Progenitor cell of endocrine pancreas (in vitro differentiated cells): Measurements from ENCODE around the gene MYL3. TPM values are rescaled to one million over a fixed set of nuclear protein-coding genes. Genes with fewer than 3 reads are reported as not detected.

Experiments used
- DNase-seq: peaks from one replicate; pipeline ENCODE4 v3.0.0; 2021; ENCODE audit warnings: low spot score; ENCODE audit not compliant: unreplicated experiment
- H3K27ac Mint-ChIP-seq: 2 replicates; pipeline ENCODE4 v1.8.0; 2021; ENCODE audit warnings: mild to moderate bottlenecking, moderate library complexity, mixed read lengths
- H3K27me3 Mint-ChIP-seq: 2 replicates; pipeline ENCODE4 v1.8.0; 2021; ENCODE audit warnings: mixed read lengths
- H3K36me3 Mint-ChIP-seq: 2 replicates; pipeline ENCODE4 v1.8.0; 2022; ENCODE audit warnings: mixed read lengths; ENCODE audit not compliant: insufficient read depth
- H3K4me1 Mint-ChIP-seq: 2 replicates; pipeline ENCODE4 v1.8.0; 2021; ENCODE audit warnings: low read depth, mixed read lengths
- H3K4me3 Mint-ChIP-seq: 2 replicates; pipeline ENCODE4 v1.8.0; 2021; ENCODE audit warnings: low read depth, mild to moderate bottlenecking, moderate library complexity, mixed read lengths
- H3K9me3 Mint-ChIP-seq: 2 replicates; pipeline ENCODE4 v1.8.0; 2021; ENCODE audit warnings: low read depth, mixed read lengths
- total RNA-seq: library from RNA; stranded (reverse); gene quantifications from 2 replicates; pipeline ENCODE4 v1.2.1, GENCODE V29; 2021
- TF ChIP-seq, protein P1 (sequence below): fragments of 200-600 bp; sonication (generic); IDR thresholded peaks from one replicate; pipeline ENCODE4 v1.5.0; 2021; ENCODE audit warnings: antibody characterized with exemption, mild to moderate bottlenecking; ENCODE audit not compliant: unreplicated experiment

Gene MYL3
- total RNA-seq, 1 donor from 2014 or later = not detected

DNA sequence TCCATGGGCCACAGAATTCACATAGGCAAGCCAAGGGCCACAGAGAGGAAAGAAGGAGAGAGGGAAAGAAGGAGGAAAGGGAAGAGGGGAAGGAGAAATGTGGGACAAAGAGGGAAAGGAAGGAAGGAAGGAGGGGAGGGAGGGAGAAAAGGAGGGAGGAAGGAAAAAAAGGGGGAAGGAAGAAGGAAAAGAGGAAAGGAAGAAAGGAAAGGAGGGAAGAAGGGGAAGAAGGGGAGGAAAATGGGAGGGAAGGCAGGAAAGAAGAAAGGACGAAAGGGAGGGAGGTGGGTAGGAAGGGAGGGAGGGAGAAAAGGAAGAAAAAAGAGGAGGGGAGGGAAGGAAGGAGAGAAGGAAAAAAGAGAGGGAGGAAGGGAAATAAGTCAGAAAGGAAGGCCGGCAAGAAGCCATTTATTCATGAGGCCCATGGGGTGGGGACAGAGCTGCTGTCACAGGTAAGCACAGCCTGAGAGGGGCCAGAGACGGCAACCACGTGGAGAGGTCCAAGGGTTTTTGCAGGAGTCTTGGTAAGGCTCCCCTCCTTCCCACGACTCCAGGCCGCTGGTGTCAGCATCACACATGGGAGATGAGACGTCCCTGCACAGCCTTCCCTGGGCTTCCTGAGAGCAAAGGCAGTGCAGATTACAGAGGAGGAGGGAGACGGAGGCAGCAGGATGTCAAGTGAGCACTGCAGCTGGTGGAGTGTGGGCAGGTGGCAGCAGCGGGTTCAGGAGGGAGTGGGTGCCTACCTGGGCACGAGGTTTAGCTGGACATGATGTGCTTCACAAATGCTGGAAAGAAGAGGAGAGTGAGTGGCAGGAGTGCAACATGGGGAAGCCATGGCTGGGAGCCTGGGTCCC lies 5.5 kb downstream of the MYL3 start:
- no peak for DNase-seq

DNA sequence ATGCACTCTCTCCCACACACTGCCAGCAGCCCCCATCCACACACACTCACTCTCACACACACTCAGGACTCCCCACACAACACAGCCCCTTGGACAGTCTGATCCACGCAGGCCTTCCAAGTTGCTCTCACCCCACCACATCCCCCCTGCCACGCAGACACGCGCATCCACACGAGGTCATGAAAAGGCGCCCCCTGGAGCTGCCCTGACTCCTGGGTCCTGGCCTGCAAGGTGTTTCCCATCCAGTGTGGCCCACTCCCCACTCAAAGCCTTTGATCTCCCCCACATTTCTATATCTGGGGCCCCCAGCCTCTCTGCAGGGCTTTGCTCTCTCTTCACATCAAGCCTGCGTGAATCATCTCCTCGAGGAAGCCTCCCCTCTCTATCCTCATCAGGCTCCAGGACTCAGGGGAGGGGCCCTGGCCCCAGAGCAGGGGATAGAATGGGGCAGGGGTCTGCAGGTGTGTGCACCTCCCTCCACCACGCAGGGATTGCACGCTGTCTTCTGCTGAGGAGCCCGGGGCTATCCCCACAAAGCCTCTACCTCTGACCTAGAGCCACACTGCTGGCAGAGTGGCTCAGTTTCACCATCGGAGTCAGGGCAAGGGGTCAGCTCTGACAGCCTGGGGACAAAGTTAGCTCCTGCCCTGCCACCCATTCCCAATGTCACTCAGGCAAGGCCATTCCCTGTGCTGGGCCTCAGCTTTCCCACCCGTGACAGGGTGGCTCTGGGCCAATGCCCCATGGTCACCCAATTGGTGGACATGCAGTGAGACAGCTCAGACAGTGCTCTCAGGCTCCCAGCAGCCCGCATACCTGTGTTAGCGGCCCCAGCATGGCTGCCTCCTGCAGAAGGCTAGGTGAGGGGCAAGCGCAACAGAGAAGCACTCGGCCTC lies 6.4 kb downstream of the MYL3 start:
- no peak overlapping the region for H3K27ac Mint-ChIP-seq
- peaks cover 36% of the 10 kb centered on the region for H3K27me3 Mint-ChIP-seq
- no peak for DNase-seq
- H3K4me1 Mint-ChIP-seq = peaks cover 9% of the 10 kb centered on the region
- no peaks in the 10 kb centered on the region for H3K36me3 Mint-ChIP-seq
- TF ChIP-seq, protein P1, sequence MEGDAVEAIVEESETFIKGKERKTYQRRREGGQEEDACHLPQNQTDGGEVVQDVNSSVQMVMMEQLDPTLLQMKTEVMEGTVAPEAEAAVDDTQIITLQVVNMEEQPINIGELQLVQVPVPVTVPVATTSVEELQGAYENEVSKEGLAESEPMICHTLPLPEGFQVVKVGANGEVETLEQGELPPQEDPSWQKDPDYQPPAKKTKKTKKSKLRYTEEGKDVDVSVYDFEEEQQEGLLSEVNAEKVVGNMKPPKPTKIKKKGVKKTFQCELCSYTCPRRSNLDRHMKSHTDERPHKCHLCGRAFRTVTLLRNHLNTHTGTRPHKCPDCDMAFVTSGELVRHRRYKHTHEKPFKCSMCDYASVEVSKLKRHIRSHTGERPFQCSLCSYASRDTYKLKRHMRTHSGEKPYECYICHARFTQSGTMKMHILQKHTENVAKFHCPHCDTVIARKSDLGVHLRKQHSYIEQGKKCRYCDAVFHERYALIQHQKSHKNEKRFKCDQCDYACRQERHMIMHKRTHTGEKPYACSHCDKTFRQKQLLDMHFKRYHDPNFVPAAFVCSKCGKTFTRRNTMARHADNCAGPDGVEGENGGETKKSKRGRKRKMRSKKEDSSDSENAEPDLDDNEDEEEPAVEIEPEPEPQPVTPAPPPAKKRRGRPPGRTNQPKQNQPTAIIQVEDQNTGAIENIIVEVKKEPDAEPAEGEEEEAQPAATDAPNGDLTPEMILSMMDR = no peak
- no peaks in the 10 kb centered on the region for H3K9me3 Mint-ChIP-seq
- no peak overlapping the region for H3K4me3 Mint-ChIP-seq

More for the DNA sequence above, 5.5 kb downstream of the MYL3 start:
- Mint-ChIP-seq H3K4me3 (no peak overlapping the region), H3K9me3 (no peaks in the 10 kb centered on the region), H3K36me3 (no peaks in the 10 kb centered on the region), H3K27ac (no peak overlapping the region), H3K4me1 (peaks cover 9% of the 10 kb centered on the region), H3K27me3 (peaks cover 32% of the 10 kb centered on the region)
- TF ChIP-seq, protein P1 = no peak

DNA sequence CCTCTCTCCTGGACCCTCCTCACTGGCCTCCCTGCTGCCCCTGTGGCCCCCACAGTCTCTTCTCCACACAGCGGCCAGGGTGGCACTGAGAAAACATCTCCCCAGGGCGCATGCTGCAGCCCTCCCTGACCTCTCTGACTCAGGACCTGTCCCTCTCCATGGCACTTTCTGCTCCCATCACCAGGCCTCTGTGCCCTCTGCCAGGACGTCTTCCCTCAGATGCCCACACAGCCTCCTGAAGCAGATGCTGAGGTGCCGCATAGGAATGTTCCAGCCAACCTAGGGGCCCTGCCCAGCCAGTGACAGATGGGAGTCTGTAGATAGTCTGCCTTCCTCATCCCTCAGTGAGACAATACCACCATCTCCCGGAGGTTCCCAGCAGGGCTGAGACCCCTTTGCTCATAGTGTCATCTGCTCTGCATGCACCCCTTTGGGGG lies 8.7 kb downstream of the MYL3 start:
- Mint-ChIP-seq H3K36me3 (no peaks in the 10 kb centered on the region), H3K4me3 (no peak overlapping the region), H3K4me1 (peaks cover 9% of the 10 kb centered on the region), H3K27ac (no peak overlapping the region), H3K27me3 (peaks cover 33% of the 10 kb centered on the region), H3K9me3 (no peaks in the 10 kb centered on the region)
- TF ChIP-seq, protein P1 = no peak
- DNase-seq = no peak

DNA sequence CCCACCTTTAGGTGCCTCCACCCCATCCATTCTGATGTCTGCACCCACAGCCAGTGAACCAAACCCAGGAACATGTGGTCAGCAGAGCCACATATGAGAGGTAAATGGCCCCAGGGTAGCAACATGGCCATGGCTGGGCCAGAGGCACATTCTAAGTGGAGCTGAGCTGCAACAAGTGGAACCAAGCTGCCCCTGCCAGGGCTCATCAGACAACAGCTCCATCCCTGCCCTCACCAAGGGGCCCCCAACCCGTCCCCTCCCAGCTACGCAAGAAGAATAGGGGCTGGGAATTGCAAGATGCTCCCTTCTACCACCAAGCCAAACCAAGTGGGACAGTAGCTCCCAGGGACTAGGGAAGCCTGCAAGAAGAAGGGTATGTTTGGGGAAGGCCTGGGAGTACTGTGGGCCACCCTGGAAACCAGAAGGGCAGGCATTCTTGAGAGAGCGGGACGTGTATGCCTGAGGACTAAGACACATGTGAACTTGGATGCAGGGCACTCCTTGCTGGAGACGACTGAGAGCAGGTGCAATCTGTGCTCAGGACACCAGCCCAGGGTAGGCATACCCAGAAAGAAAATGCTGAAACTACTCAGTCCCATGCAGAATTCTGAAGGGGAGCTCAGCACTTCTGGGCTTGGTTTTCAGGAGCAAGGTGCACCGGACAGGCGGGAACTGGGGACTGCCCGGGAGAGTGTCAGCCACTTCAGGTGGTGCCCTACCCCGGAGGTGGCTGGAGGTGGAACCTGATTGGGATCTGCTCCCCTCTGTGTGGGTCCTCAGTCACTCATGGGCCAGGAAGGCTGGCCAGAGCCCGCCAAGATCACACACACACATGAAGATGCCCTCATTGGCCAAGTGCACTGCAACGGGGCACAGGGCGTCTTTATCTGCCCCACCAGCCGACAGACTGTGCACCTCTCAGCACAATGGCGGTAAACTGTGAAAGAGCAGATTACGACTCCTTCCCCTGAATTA lies 9.5 kb downstream of the MYL3 start:
- Mint-ChIP-seq H3K4me3 (no peak overlapping the region), H3K27ac (no peak overlapping the region), H3K27me3 (peaks cover 26% of the 10 kb centered on the region), H3K9me3 (no peaks in the 10 kb centered on the region), H3K4me1 (peaks cover 7% of the 10 kb centered on the region), H3K36me3 (no peaks in the 10 kb centered on the region)
- TF ChIP-seq, protein P1 = no peak
- DNase-seq = no peak
